H7 (cell line): ENCODE data around the gene ATP5MG. TPM values are rescaled to one million over a fixed set of nuclear protein-coding genes. Genes with fewer than 3 reads are reported as not detected.

Experiments used
- DNase-seq: peaks from one replicate; pipeline ENCODE4 v3.0.0; 2012
- H3K27me3 ChIP-seq: 2 replicates; pipeline ENCODE4 v1.6.0; 2011; ENCODE audit warnings: mild to moderate bottlenecking, low read length; ENCODE audit not compliant: control insufficient read depth, insufficient read depth
- H3K36me3 ChIP-seq: replicated peaks from 2 replicates; pipeline ENCODE4 v1.5.1; 2011; ENCODE audit warnings: low read length; ENCODE audit not compliant: control insufficient read depth, insufficient read depth
- H3K4me3 ChIP-seq: 2 replicates; pipeline ENCODE4 v1.5.1; 2011; ENCODE audit warnings: low read depth, mild to moderate bottlenecking, control low read depth, low read length, moderate library complexity; ENCODE audit not compliant: insufficient read depth
- total RNA-seq: library from RNA; depleted of rRNA; stranded (reverse); fragments of >200 nt; shearing (Covaris generic); gene quantifications from 2 replicates; pipeline ENCODE4 v1.2.3, GENCODE V29; 2014; rRNA removed

ATP5MG gene
- total RNA-seq, 1 experiment from 2014 or later: 118 TPM

- Histone ChIP-seq H3K27me3 (no peaks in the 10 kb centered on the region), H3K4me3 (no peak overlapping the region), H3K36me3 (no peaks in the 10 kb centered on the region)
- no peak for DNase-seq
Measured at GRCh38 chr11:118442908-118443589, 41.6 kb downstream of the ATP5MG start.

- DNase-seq: no peak
- H3K36me3 ChIP-seq: no peaks in the 10 kb centered on the region; the same call in 1 of the 2 replicates
- no peaks in the 10 kb centered on the region for H3K27me3 ChIP-seq
- H3K4me3 ChIP-seq: no peak overlapping the region
Measured at GRCh38 chr11:118443590-118444218, 42.3 kb downstream of the ATP5MG start.

GRCh38 chr11:118447423-118447822, 46.0 kb downstream of the ATP5MG start:
- Histone ChIP-seq H3K4me3 (no peak overlapping the region), H3K27me3 (no peaks in the 10 kb centered on the region), H3K36me3 (no peaks in the 10 kb centered on the region; the same call in 1 of the 2 replicates)
- no peak for DNase-seq

GRCh38 chr11:118448294-118448693, 46.9 kb downstream of the ATP5MG start:
- H3K27me3 ChIP-seq: no peaks in the 10 kb centered on the region
- H3K36me3 ChIP-seq: no peaks in the 10 kb centered on the region; the same call in 1 of the 2 replicates
- no peak overlapping the region for H3K4me3 ChIP-seq
- DNase-seq: no peak

GRCh38 chr11:118449316-118449918, 48.0 kb downstream of the ATP5MG start:
- Histone ChIP-seq H3K36me3 (no peaks in the 10 kb centered on the region; the same call in 1 of the 2 replicates), H3K27me3 (no peaks in the 10 kb centered on the region), H3K4me3 (no peak overlapping the region)
- no peak for DNase-seq

GRCh38 chr11:118450451-118450850, 49.0 kb downstream of the ATP5MG start:
- Histone ChIP-seq H3K36me3 (no peaks in the 10 kb centered on the region; the same call in 1 of the 2 replicates), H3K4me3 (no peak overlapping the region), H3K27me3 (no peaks in the 10 kb centered on the region)
- DNase-seq: no peak

Other genes with a start within 250 kb of the ATP5MG start
- gene SCN4B, start 248.8 kb upstream of the ATP5MG start, total RNA-seq: 0.74 and 1.0 TPM in 2 replicates
- gene SCN2B, start 225.0 kb upstream of the ATP5MG start, total RNA-seq: 0.03 and 0.07 TPM in 2 replicates
- gene JAML, start 176.6 kb upstream of the ATP5MG start, total RNA-seq: not detected in 2 replicates
- 0.42 and 0.63 TPM in 2 replicates for gene MPZL3, start 149.2 kb upstream of the ATP5MG start, total RNA-seq
- 0.38 and 0.48 TPM in 2 replicates for gene MPZL2, start 137.3 kb upstream of the ATP5MG start, total RNA-seq
- gene CD3E, start 96.9 kb upstream of the ATP5MG start, total RNA-seq: not detected in 2 replicates
- gene CD3D, start 58.9 kb upstream of the ATP5MG start, total RNA-seq: 1.5 TPM in 1 of 2 replicates, not detected in the other
- not detected in 2 replicates for gene CD3G, start 57.3 kb upstream of the ATP5MG start, total RNA-seq
- 34.3 and 39.1 TPM in 2 replicates for gene UBE4A, start 42.0 kb upstream of the ATP5MG start, total RNA-seq
- 20.6 and 31.1 TPM in 2 replicates for gene KMT2A, start 34.9 kb downstream of the ATP5MG start, total RNA-seq
- not detected in 2 replicates for gene TTC36, start 125.9 kb downstream of the ATP5MG start, total RNA-seq
- 17.5 and 23.5 TPM in 2 replicates for gene TMEM25, start 129.6 kb downstream of the ATP5MG start, total RNA-seq
- 3.9 and 8.9 TPM in 2 replicates for gene IFT46, start 164.3 kb downstream of the ATP5MG start, total RNA-seq
- gene ARCN1, start 170.8 kb downstream of the ATP5MG start, total RNA-seq: 136 and 152 TPM in 2 replicates
- gene PHLDB1, start 206.0 kb downstream of the ATP5MG start, total RNA-seq: 48.7 and 55.0 TPM in 2 replicates